ENCODE results near the gene FAM78A. TPM values are rescaled to one million over a fixed set of nuclear protein-coding genes. Genes with fewer than 3 reads are reported as not detected.

Gene FAM78A
- total RNA-seq (2021) (1.3 and 1.6 TPM in 2 replicates), Bru-seq, nascent RNA (percentile 18 among the genes with signal in this experiment), BruChase-seq, experiment 1, labeled RNA remaining after a 2-hour chase (percentile 24 among the genes with signal in this experiment), BruChase-seq, experiment 2, labeled RNA remaining after a 6-hour chase (percentile 26 among the genes with signal in this experiment)
- long read RNA-seq, partial matches to known transcripts = 0 of 3 reads
- long read RNA-seq, other reads (novel, unspliced or antisense) = 3 of 3 reads

DNA sequence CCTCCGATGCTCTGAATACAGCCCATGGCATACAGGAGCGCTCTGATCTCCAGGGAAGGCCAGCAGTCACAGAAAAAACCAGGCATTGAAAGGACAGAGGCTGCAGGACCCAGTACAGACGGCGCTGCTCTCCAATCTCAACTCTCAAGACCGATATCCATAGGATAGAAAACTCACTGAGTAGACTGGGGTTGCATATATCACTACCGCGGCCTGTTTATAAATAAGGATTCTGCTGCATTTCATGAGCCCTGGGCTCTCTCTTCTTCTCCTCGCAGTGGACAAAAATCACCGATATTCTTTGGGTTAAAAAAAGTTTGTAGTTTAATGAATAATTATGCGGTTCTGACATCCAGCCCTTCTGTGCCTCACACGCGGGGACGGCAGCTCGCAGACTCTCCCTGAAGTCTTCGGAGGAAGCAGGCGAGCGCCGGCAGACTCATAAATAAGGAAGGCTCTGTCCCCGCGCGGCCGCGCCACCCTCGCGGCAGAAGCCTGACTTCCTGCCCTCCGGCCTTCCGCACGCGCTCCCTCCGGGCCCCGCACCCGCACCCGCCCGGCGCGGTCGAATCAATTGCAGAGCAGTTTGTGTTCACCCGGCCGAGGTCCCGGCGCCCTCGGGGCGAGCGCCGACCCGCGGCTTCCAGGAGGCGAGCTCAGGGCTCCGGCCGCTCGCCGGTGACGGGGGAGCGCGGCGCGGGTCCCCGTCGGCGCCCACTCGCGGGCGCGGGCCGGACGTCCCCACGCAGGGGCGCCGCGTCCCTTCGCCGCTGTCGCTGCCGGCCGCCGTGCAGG is at the start of gene FAM78A:
Gene FAM78A (minus strand): TSS at position 417 of the 795 bp plus-strand sequence. CDS start 331 bp downstream, at position 86.
- H3K79me2 ChIP-seq (ENCODE audit: low read depth) = no peaks in the 10 kb centered on the region
- CTCF ChIA-PET = no interaction called here
- H2AFZ ChIP-seq = peak within 1 kb of the TSS; percentile 75; the same call in 1 of the 2 replicates
- H3K9me3 ChIP-seq (ENCODE audit: insufficient read depth, low read depth) = no peaks in the 10 kb centered on the region
- peak within 1 kb of the TSS; percentile 74; the same call in 1 of the 2 replicates for H3K4me3 ChIP-seq
- POLR2A ChIA-PET (ENCODE audit: unreplicated experiment) = interaction anchor here (0.6 kb wide), 1 partner anchor 376 kb away, joined by 4 read pairs; no protein-coding TSS in a partner anchor
- TF ChIP-seq, protein P1, sequence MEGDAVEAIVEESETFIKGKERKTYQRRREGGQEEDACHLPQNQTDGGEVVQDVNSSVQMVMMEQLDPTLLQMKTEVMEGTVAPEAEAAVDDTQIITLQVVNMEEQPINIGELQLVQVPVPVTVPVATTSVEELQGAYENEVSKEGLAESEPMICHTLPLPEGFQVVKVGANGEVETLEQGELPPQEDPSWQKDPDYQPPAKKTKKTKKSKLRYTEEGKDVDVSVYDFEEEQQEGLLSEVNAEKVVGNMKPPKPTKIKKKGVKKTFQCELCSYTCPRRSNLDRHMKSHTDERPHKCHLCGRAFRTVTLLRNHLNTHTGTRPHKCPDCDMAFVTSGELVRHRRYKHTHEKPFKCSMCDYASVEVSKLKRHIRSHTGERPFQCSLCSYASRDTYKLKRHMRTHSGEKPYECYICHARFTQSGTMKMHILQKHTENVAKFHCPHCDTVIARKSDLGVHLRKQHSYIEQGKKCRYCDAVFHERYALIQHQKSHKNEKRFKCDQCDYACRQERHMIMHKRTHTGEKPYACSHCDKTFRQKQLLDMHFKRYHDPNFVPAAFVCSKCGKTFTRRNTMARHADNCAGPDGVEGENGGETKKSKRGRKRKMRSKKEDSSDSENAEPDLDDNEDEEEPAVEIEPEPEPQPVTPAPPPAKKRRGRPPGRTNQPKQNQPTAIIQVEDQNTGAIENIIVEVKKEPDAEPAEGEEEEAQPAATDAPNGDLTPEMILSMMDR (conservative IDR thresholded peaks at IDR 0.05) = no peak
- no peak for TF ChIP-seq EZH2 (IDR thresholded peaks at IDR 0.05; ENCODE audit: low read depth)
- H3K4me2 ChIP-seq = peak within 1 kb of the TSS; percentile 80
- intact Hi-C loops (cut with micrococcal nuclease; ENCODE audit: unreplicated experiment) = loop anchor here (5.0 kb wide), 1 partner anchor 61 kb away; no protein-coding TSS in a partner anchor
- DNase-seq = no peak
- no TSS peak for BruUV-seq (replicated peaks)
- H3K9me2 ChIP-seq (ENCODE audit: insufficient read depth) = no peaks in the 10 kb centered on the region
- H3F3A ChIP-seq (ENCODE audit: insufficient read depth, low read depth) = no peaks in the 10 kb centered on the region
- H3K36me3 ChIP-seq (ENCODE audit: low read depth) = no peaks in the 10 kb centered on the region
- H3K27ac ChIP-seq = no peak within 1 kb of the TSS
- no peaks in the 10 kb centered on the region for H4K20me1 ChIP-seq (ENCODE audit: insufficient read depth)
- peaks cover 19% of the 10 kb centered on the region for H3K27me3 ChIP-seq (ENCODE audit: insufficient read depth, low read depth)
- H3K4me1 ChIP-seq (replicated peaks; ENCODE audit: insufficient read depth) = no peaks in the 10 kb centered on the region

DNA sequence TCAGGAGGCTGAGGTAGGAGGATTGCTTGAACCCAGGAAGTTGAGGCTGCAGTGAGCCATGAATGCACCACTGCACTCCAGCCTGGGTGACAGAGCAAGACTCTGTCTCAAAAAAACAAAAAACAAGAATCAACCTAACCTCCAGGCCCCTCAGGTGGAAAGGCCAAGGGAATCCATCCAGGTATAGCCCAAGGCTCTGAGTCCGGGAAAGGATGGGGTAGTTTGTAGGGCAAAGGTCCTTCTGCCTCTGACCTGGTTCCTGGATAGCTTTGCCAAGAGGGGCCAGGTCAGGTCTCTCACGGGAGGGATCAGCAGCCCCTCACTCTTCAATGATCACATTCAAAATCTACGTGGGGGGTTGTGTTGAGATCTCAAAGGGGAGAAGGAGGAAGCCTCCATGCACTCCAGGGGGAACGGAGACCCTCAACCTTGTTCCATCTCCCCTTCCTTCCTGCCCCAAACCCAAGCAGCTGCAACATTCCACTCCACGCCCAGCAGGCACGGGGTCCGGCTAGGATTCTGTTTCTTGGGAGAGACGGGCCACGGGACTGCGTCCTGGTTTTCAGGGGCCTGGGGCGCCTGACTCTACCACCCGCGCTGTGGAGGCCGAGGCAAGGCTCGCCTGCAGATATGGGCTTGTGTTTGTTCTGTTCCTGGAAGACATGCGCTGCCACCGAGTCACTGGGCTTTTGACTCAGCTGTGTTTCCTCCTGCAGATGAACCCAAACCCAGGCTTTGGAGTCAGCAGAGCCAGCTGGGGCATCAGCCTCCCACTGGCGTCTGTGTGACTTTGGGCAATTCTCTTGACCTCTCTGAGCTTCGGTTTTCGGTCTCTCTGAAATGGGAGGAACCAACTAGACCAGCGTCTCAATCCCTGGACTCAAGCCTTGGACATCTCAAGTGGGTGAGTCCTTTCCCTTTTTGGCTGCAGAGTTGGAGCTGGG is 48.7 kb upstream of the FAM78A start:
- Histone ChIP-seq H3K4me2 (no peak overlapping the region), H3K4me3 (no peak overlapping the region)
- BruUV-seq (replicated peaks) = no TSS peak

More for the DNA sequence above, 48.7 kb upstream of the FAM78A start:
- Histone ChIP-seq H3K9me2 (ENCODE audit: insufficient read depth) (no peaks in the 10 kb centered on the region), H3K9me3 (ENCODE audit: insufficient read depth, low read depth) (no peaks in the 10 kb centered on the region), H3K36me3 (ENCODE audit: low read depth) (no peaks in the 10 kb centered on the region), H3F3A (ENCODE audit: insufficient read depth, low read depth) (no peaks in the 10 kb centered on the region), H3K27me3 (ENCODE audit: insufficient read depth, low read depth) (no peaks in the 10 kb centered on the region), H3K4me1 (replicated peaks; ENCODE audit: insufficient read depth) (peaks cover 14% of the 10 kb centered on the region), H4K20me1 (ENCODE audit: insufficient read depth) (no peaks in the 10 kb centered on the region), H2AFZ (no peak overlapping the region), H3K27ac (no peak overlapping the region), H3K79me2 (ENCODE audit: low read depth) (no peaks in the 10 kb centered on the region)
- POLR2A ChIA-PET (ENCODE audit: unreplicated experiment) = interaction anchor here (0.6 to 0.7 kb wide), 2 partner anchors 12 to 200 kb away, joined by 4 to 5 read pairs; partner anchors contain the start of gene NUP214
- intact Hi-C loops (cut with micrococcal nuclease; ENCODE audit: unreplicated experiment) = no loop called here
- TF ChIP-seq, protein P1 (conservative IDR thresholded peaks at IDR 0.05) = no peak
- TF ChIP-seq EZH2 (IDR thresholded peaks at IDR 0.05; ENCODE audit: low read depth) = no peak
- CTCF ChIA-PET = no interaction called here
- no peak for DNase-seq

Data from PC-9 (cell line).